ENCODE measurements around the gene RTN4R.
"Not testable (repeated sequence)": the region's sequence is repeated elsewhere in the genome, so short reads cannot be mapped to it uniquely, and the experiment has no call there.

The RTN4R gene

GRCh38 chr22:20290045-20290392 is 21.9 kb upstream of the RTN4R start:
- CTCF ChIA-PET = no interaction called here
- no peak for DNase-seq (ENCODE audit: extremely low spot score)
- TF ChIP-seq CTBP1 (IDR thresholded peaks at IDR 0.05; ENCODE audit: borderline replicate concordance) = no peak
- TF ChIP-seq NFRKB (IDR thresholded peaks at IDR 0.05) = no peak
- no peak for TF ChIP-seq L3MBTL2 (conservative IDR thresholded peaks at IDR 0.05)
- TF ChIP-seq FOXA1 (IDR thresholded peaks at IDR 0.05) = no peak
- TF ChIP-seq ARNT (IDR thresholded peaks at IDR 0.05) = no peak
- no peak for TF ChIP-seq SUZ12 (IDR thresholded peaks at IDR 0.05)
- TF ChIP-seq FOXK2 (IDR thresholded peaks at IDR 0.05) = no peak
- no peak for TF ChIP-seq BHLHE40 (IDR thresholded peaks at IDR 0.05; ENCODE audit: borderline replicate concordance)
- TF ChIP-seq TARDBP (IDR thresholded peaks at IDR 0.05) = no peak
- TF ChIP-seq, protein P1, sequence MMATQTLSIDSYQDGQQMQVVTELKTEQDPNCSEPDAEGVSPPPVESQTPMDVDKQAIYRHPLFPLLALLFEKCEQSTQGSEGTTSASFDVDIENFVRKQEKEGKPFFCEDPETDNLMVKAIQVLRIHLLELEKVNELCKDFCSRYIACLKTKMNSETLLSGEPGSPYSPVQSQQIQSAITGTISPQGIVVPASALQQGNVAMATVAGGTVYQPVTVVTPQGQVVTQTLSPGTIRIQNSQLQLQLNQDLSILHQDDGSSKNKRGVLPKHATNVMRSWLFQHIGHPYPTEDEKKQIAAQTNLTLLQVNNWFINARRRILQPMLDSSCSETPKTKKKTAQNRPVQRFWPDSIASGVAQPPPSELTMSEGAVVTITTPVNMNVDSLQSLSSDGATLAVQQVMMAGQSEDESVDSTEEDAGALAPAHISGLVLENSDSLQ (IDR thresholded peaks at IDR 0.05) = no peak
- no peak for TF ChIP-seq ELF4 (IDR thresholded peaks at IDR 0.05)
- TF ChIP-seq LEF1 (IDR thresholded peaks at IDR 0.05; ENCODE audit: borderline replicate concordance) = no peak
- TF ChIP-seq ZNF384 (IDR thresholded peaks at IDR 0.05) = no peak
- TF ChIP-seq SP1 (IDR thresholded peaks at IDR 0.05) = no peak
- POLR2A ChIA-PET = no interaction called here

GRCh38 chr22:20289182-20290044 is 21.3 kb upstream of the RTN4R start:
- POLR2A ChIA-PET; DNase-seq (ENCODE audit: extremely low spot score): not testable (repeated sequence)
- CTCF ChIA-PET = interaction anchor here (0.6 kb wide), 1 partner anchor 217 kb away, joined by 3 read pairs; no protein-coding TSS in a partner anchor

- CTCF ChIA-PET, POLR2A ChIA-PET: not testable (repeated sequence)
These were observed 18.8 kb upstream of the RTN4R start for GRCh38 chr22:20286784-20287423.

GRCh38 chr22:20286312-20286660 is 18.2 kb upstream of the RTN4R start:
- CTCF ChIA-PET; DNase-seq (ENCODE audit: extremely low spot score); POLR2A ChIA-PET: not testable (repeated sequence)

More at GRCh38 chr22:20286784-20287423, 18.8 kb upstream of the RTN4R start:
- DNase-seq (ENCODE audit: extremely low spot score) = not testable (repeated sequence)

- POLR2A ChIA-PET = not testable (repeated sequence)
- CTCF ChIA-PET = interaction anchor here (1.1 kb wide), 1 partner anchor 132 kb away, joined by 3 read pairs; no protein-coding TSS in a partner anchor
- DNase-seq (ENCODE audit: extremely low spot score) = peak; percentile 71
These were observed 17.6 kb upstream of the RTN4R start for GRCh38 chr22:20285473-20286311.

- no peak for DNase-seq (ENCODE audit: extremely low spot score)
- ChIA-PET POLR2A (no interaction called here), CTCF (interaction anchor here (0.9 to 1.2 kb wide), 3 partner anchors 46 to 131 kb away, joined by 3 to 4 read pairs (median 3); no protein-coding TSS in a partner anchor)
- TF ChIP-seq FOXK2 (IDR thresholded peaks at IDR 0.05) (no peak), SUZ12 (IDR thresholded peaks at IDR 0.05) (no peak)
- TF ChIP-seq, protein P1 (IDR thresholded peaks at IDR 0.05) = no peak
These were observed 16.5 kb upstream of the RTN4R start for GRCh38 chr22:20284471-20285086.

- ChIA-PET POLR2A (no interaction called here), CTCF (interaction anchor here (1.2 kb wide), 1 partner anchor 127 kb away, joined by 4 read pairs; no protein-coding TSS in a partner anchor)
- DNase-seq (ENCODE audit: extremely low spot score) = no peak
- TF ChIP-seq ZNF384 (IDR thresholded peaks at IDR 0.05) (no peak), ELF4 (IDR thresholded peaks at IDR 0.05) (no peak), NFRKB (IDR thresholded peaks at IDR 0.05) (no peak), FOXA1 (IDR thresholded peaks at IDR 0.05) (no peak), SP1 (IDR thresholded peaks at IDR 0.05) (no peak), BHLHE40 (IDR thresholded peaks at IDR 0.05; ENCODE audit: borderline replicate concordance) (no peak), SUZ12 (IDR thresholded peaks at IDR 0.05) (no peak), FOXM1 (IDR thresholded peaks at IDR 0.05; ENCODE audit: borderline replicate concordance) (no peak), ARNT (IDR thresholded peaks at IDR 0.05) (no peak)
These were observed 15.6 kb upstream of the RTN4R start for GRCh38 chr22:20283674-20284066.

Data from HEK293T (cell line).